ENCODE measurements around the gene INPP5D. TPM values are rescaled to one million over a fixed set of nuclear protein-coding genes. Genes with fewer than 3 reads are reported as not detected.

INPP5D gene
- total RNA-seq, 2 experiments from 2014 or later = 108 to 122 TPM

GRCh38 chr2:233065954-233066470 is 5.9 kb downstream of the INPP5D start:
- ATAC-seq (no peak), DNase-seq (no peak)
- Mint-ChIP-seq H3K9me3 (ENCODE audit: insufficient read depth) (no peaks in the 10 kb centered on the region), H3K4me1 (ENCODE audit: low read depth) (peaks cover 63% of the 10 kb centered on the region), H3K27ac (peak overlapping the region; percentile 14), H3K4me3 (no peak overlapping the region), H3K27me3 (ENCODE audit: low read depth) (no peaks in the 10 kb centered on the region), H3K36me3 (ENCODE audit: low read depth) (peaks cover 85% of the 10 kb centered on the region)
- CTCF ChIA-PET = no interaction called here
- POLR2A ChIA-PET = interaction anchor here (9.5 kb wide), 1 partner anchor 15 kb away, joined by 136 read pairs; no protein-coding TSS in a partner anchor

DNA sequence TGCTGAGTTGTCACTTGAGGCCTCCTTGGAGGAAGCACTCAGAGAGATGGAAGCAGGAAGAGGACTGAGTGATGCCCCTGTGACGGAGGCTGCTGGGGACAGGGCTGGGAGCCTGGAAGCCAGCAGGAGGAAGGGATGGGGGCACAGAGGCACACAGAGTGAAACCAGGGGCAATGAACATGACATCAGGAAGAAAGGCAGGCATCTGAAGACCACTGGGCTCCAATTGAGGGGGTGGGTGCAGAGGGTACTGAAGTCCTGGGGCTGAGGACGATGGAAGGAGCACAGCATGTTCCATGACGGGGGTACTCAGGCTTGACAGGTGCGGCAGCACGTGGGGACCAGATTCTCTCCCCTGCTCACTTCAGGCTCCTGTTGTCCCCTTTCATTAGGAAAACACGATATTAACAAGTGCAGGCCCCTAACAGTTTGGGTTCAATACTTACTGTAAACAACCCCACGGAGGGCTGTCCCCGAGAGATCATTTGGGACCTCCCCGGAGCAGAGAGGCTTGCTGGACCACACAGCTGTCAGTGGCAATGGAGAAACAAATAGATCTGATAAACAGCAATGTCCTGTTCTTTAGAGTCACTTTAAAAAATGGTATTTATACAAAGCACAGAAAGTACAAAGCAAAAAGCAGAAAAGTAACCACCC is 8.7 kb downstream of the INPP5D start:
- ATAC-seq = no peak
- peaks cover 57% of the 10 kb centered on the region for H3K4me1 Mint-ChIP-seq (ENCODE audit: low read depth)
- peak overlapping the region; percentile 60 for H3K27ac Mint-ChIP-seq
- H3K36me3 Mint-ChIP-seq (ENCODE audit: low read depth) = peaks cover 68% of the 10 kb centered on the region
- DNase-seq = no peak
- POLR2A ChIA-PET = interaction anchor here (0.6 kb wide), 1 partner anchor 184 kb away, joined by 3 read pairs; no protein-coding TSS in a partner anchor
- no peaks in the 10 kb centered on the region for H3K27me3 Mint-ChIP-seq (ENCODE audit: low read depth)
- CTCF ChIA-PET = no interaction called here
- H3K4me3 Mint-ChIP-seq = no peak overlapping the region
- H3K9me3 Mint-ChIP-seq (ENCODE audit: insufficient read depth) = peaks cover 8% of the 10 kb centered on the region

GRCh38 chr2:233072838-233073237 is 12.7 kb downstream of the INPP5D start:
- H3K27me3 Mint-ChIP-seq (ENCODE audit: low read depth) = no peaks in the 10 kb centered on the region
- CTCF ChIA-PET = interaction anchor here (2.2 kb wide), 1 partner anchor 12 kb away, joined by 10 read pairs; the partner anchor contains the start of gene INPP5D
- H3K27ac Mint-ChIP-seq = peak overlapping the region; percentile 28
- ATAC-seq (no peak), DNase-seq (no peak)
- POLR2A ChIA-PET = no interaction called here
- peaks cover 37% of the 10 kb centered on the region for H3K36me3 Mint-ChIP-seq (ENCODE audit: low read depth)
- peaks cover 30% of the 10 kb centered on the region for H3K4me1 Mint-ChIP-seq (ENCODE audit: low read depth)
- peaks cover 8% of the 10 kb centered on the region for H3K9me3 Mint-ChIP-seq (ENCODE audit: insufficient read depth)
- no peak overlapping the region for H3K4me3 Mint-ChIP-seq

GRCh38 chr2:233074106-233074505 is 14.0 kb downstream of the INPP5D start:
- no peak overlapping the region for H3K4me3 Mint-ChIP-seq
- DNase-seq (no peak), ATAC-seq (no peak)
- no peaks in the 10 kb centered on the region for H3K27me3 Mint-ChIP-seq (ENCODE audit: low read depth)
- peaks cover 35% of the 10 kb centered on the region for H3K4me1 Mint-ChIP-seq (ENCODE audit: low read depth)
- no peak overlapping the region for H3K27ac Mint-ChIP-seq
- POLR2A ChIA-PET = interaction anchor here (0.7 to 1.1 kb wide), 2 partner anchors 10 to 13 kb away, joined by 3 to 5 read pairs; no protein-coding TSS in a partner anchor
- H3K9me3 Mint-ChIP-seq (ENCODE audit: insufficient read depth) = peaks cover 8% of the 10 kb centered on the region
- H3K36me3 Mint-ChIP-seq (ENCODE audit: low read depth) = peaks cover 40% of the 10 kb centered on the region
- CTCF ChIA-PET = interaction anchor here (2.2 kb wide), 1 partner anchor 13 kb away, joined by 10 read pairs; the partner anchor contains the start of gene INPP5D

DNA sequence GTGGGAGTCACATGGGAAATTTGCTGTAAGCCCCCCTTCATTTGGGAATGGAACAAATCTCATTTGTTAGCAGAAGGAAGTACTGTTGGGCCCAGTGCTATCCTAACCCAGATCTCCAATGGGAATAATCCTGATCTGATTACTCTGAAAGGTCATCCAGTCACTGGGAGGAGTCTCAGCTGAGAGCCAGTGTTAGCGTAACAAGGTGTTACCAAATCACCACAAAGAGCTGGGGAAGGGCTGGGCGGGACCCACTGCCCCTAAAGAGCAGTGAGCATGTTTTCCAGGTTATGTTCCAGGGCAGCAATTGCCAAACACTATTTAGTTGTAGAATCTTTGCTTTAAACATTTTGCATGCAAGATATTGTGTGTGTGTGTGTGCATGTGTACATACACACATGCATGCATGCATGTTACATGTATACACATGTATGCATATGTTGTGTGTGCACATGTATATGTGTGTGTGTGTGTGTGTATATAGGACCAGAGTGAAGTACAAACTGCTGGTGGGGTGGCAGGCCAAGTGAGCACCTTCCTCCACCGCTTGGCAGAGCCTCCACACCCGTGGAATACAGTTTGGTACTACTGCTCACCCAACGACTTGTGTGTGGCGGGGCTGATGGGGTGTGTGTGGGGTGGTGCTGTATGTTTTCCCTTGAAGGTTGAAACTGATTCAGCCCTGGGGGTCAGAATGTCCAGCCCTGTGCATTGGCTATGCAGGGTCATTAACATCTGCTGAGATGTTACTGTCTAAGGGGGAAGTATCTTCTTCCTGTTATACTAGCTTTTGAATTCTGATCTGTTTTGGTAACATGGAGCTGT is 15.2 kb downstream of the INPP5D start:
- Mint-ChIP-seq H3K27ac (no peak overlapping the region), H3K36me3 (ENCODE audit: low read depth) (peaks cover 41% of the 10 kb centered on the region), H3K9me3 (ENCODE audit: insufficient read depth) (peaks cover 8% of the 10 kb centered on the region), H3K27me3 (ENCODE audit: low read depth) (no peaks in the 10 kb centered on the region), H3K4me3 (no peak overlapping the region), H3K4me1 (ENCODE audit: low read depth) (peaks cover 43% of the 10 kb centered on the region)
- CTCF ChIA-PET = interaction anchor here (1.0 to 2.2 kb wide), 8 partner anchors 9 to 176 kb away, joined by 3 to 19 read pairs (median 8); partner anchors contain the start of genes ATG16L1 and INPP5D
- POLR2A ChIA-PET = interaction anchor here (1.2 to 2.5 kb wide), 3 partner anchors 9 to 25 kb away, joined by 3 to 42 read pairs (median 5); partner anchors contain the start of gene INPP5D
- ATAC-seq = peak; percentile 22
- no peak for DNase-seq

GRCh38 chr2:233075966-233076339 is 15.8 kb downstream of the INPP5D start:
- ATAC-seq (peak; percentile 69), DNase-seq (peak; percentile 61)
- Mint-ChIP-seq H3K27me3 (ENCODE audit: low read depth) (no peaks in the 10 kb centered on the region), H3K9me3 (ENCODE audit: insufficient read depth) (peaks cover 8% of the 10 kb centered on the region), H3K27ac (no peak overlapping the region), H3K4me3 (no peak overlapping the region), H3K36me3 (ENCODE audit: low read depth) (peaks cover 40% of the 10 kb centered on the region), H3K4me1 (ENCODE audit: low read depth) (peaks cover 44% of the 10 kb centered on the region)
- POLR2A ChIA-PET = interaction anchor here (0.6 to 2.5 kb wide), 4 partner anchors 8 to 24 kb away, joined by 3 to 42 read pairs (median 4); partner anchors contain the start of gene INPP5D
- CTCF ChIA-PET = interaction anchor here (1.0 to 2.2 kb wide), 7 partner anchors 8 to 175 kb away, joined by 3 to 19 read pairs (median 7); partner anchors contain the start of genes ATG16L1 and INPP5D

DNA sequence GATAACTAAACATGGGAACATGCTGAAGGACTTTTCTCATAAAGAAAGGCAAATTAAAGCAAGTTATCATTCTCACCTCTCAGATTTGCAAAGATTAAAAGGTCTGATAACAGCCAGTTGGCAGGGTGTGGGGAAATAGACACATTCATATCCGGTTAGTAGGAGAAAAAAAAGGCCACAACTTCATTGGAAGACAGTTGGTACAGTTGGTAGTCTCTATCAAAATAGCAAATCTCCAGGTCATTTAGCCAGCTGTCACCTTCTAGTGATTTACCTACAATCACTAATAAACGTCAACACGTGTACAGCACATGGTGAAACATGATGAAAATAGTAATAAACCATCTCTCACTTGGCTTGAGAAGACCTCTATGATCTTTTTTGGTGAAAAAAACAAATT is 16.6 kb downstream of the INPP5D start:
- H3K27me3 Mint-ChIP-seq (ENCODE audit: low read depth) = no peaks in the 10 kb centered on the region
- peaks cover 41% of the 10 kb centered on the region for H3K36me3 Mint-ChIP-seq (ENCODE audit: low read depth)
- H3K27ac Mint-ChIP-seq = no peak overlapping the region
- no peak for ATAC-seq
- ChIA-PET CTCF (interaction anchor here (1.6 to 2.2 kb wide), 5 partner anchors 12 to 174 kb away, joined by 6 to 19 read pairs (median 10); partner anchors contain the start of genes ATG16L1 and INPP5D), POLR2A (interaction anchor here (0.6 to 2.5 kb wide), 4 partner anchors 7 to 24 kb away, joined by 3 to 42 read pairs (median 4); partner anchors contain the start of gene INPP5D)
- H3K4me3 Mint-ChIP-seq = no peak overlapping the region
- peaks cover 2% of the 10 kb centered on the region for H3K9me3 Mint-ChIP-seq (ENCODE audit: insufficient read depth)
- DNase-seq = no peak
- peaks cover 52% of the 10 kb centered on the region for H3K4me1 Mint-ChIP-seq (ENCODE audit: low read depth)

DNA sequence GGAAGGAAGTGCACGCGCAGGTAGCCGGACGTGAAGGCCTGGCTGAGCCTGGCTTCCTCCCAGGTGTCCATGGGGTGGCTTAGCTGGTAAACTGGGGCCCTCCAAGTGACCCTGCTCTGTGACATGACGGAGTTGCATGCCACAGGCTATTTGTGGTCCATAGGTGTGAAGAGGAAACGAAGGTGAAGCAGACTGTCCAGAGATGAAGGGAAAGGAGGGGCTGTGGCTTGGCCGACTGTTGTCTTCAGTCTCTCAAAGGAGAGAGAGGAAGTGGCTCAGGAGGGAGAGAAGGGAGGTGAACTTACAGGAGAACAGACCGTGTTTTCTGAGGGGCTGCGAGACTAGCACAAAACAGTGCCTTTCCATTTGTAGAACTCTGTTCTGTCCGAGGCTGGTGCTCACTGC is 19.3 kb downstream of the INPP5D start:
- CTCF ChIA-PET = interaction anchor here (1.9 to 2.3 kb wide), 2 partner anchors 19 to 26 kb away, joined by 11 to 16 read pairs; partner anchors contain the start of gene INPP5D
- peak; percentile 70 for DNase-seq
- Mint-ChIP-seq H3K36me3 (ENCODE audit: low read depth) (peaks cover 64% of the 10 kb centered on the region), H3K4me1 (ENCODE audit: low read depth) (peaks cover 68% of the 10 kb centered on the region), H3K27me3 (ENCODE audit: low read depth) (no peaks in the 10 kb centered on the region), H3K4me3 (peak overlapping the region; percentile 66), H3K9me3 (ENCODE audit: insufficient read depth) (no peaks in the 10 kb centered on the region), H3K27ac (peak overlapping the region; percentile 93)
- ATAC-seq = peak; percentile 39
- POLR2A ChIA-PET = interaction anchor here (0.6 to 7.5 kb wide), 3 partner anchors 10 to 29 kb away, joined by 3 to 136 read pairs (median 5); partner anchors contain the start of gene INPP5D

GRCh38 chr2:233079953-233080835 is 20.1 kb downstream of the INPP5D start:
- H3K4me1 Mint-ChIP-seq (ENCODE audit: low read depth) = peaks cover 75% of the 10 kb centered on the region
- peak overlapping the region; percentile 66 for H3K4me3 Mint-ChIP-seq
- peak overlapping the region; percentile 93 for H3K27ac Mint-ChIP-seq
- no peaks in the 10 kb centered on the region for H3K27me3 Mint-ChIP-seq (ENCODE audit: low read depth)
- H3K36me3 Mint-ChIP-seq (ENCODE audit: low read depth) = peaks cover 71% of the 10 kb centered on the region
- ChIA-PET POLR2A (interaction anchor here (0.6 to 7.5 kb wide), 4 partner anchors 10 to 63 kb away, joined by 3 to 136 read pairs (median 4); partner anchors contain the start of gene INPP5D), CTCF (interaction anchor here (1.4 to 2.3 kb wide), 3 partner anchors 20 to 26 kb away, joined by 8 to 11 read pairs (median 9); partner anchors contain the start of gene INPP5D)
- no peaks in the 10 kb centered on the region for H3K9me3 Mint-ChIP-seq (ENCODE audit: insufficient read depth)
- ATAC-seq = no peak
- DNase-seq = no peak

GRCh38 chr2:233080836-233081229 is 20.7 kb downstream of the INPP5D start:
- no peaks in the 10 kb centered on the region for H3K9me3 Mint-ChIP-seq (ENCODE audit: insufficient read depth)
- ATAC-seq (no peak), DNase-seq (no peak)
- ChIA-PET CTCF (interaction anchor here (1.4 to 2.3 kb wide), 3 partner anchors 20 to 27 kb away, joined by 8 to 11 read pairs (median 9); partner anchors contain the start of gene INPP5D), POLR2A (interaction anchor here (1.1 to 7.5 kb wide), 2 partner anchors 18 to 62 kb away, joined by 3 to 136 read pairs; partner anchors contain the start of gene INPP5D)
- peak overlapping the region; percentile 93 for H3K27ac Mint-ChIP-seq
- peak overlapping the region; percentile 67 for H3K4me3 Mint-ChIP-seq
- no peaks in the 10 kb centered on the region for H3K27me3 Mint-ChIP-seq (ENCODE audit: low read depth)
- H3K4me1 Mint-ChIP-seq (ENCODE audit: low read depth) = peaks cover 82% of the 10 kb centered on the region
- H3K36me3 Mint-ChIP-seq (ENCODE audit: low read depth) = peaks cover 77% of the 10 kb centered on the region
